Right cardiac atrium (tissue), 5 donors: ENCODE measurements around the gene ZNF862. TPM values are rescaled to one million over a fixed set of nuclear protein-coding genes. Genes with fewer than 3 reads are reported as not detected.

ENCODE experiments used
- ATAC-seq, 2 donors: fragments of 200-7000 bp; cut with Tn5 transposase; one replicate each; pipeline versions ENCODE4 v1.8.0 to v1.9.1; 2020; ENCODE audit warnings: moderate library complexity in 2 of 2, mild to moderate bottlenecking in 1 of 2
- DNase-seq, 3 donors: peaks; one replicate each; pipeline ENCODE4 v3.0.0-alpha.2; 2020
- H3K27ac ChIP-seq: one replicate; pipeline ENCODE4 v1.5.1; 2013; ENCODE audit warnings: mild to moderate bottlenecking, low read length, control low read depth, moderate library complexity
- H3K27me3 ChIP-seq: one replicate; pipeline ENCODE4 v1.6.1; 2013; ENCODE audit not compliant: control insufficient read depth, insufficient read depth
- H3K4me1 ChIP-seq: one replicate; pipeline ENCODE4 v1.6.1; 2013; ENCODE audit warnings: low read length; ENCODE audit not compliant: control insufficient read depth, insufficient read depth
- H3K4me3 ChIP-seq: one replicate; pipeline ENCODE4 v1.5.1; 2013; ENCODE audit warnings: low read length, control low read depth
- H3K9me3 ChIP-seq: one replicate; pipeline ENCODE4 v1.6.1; 2013; ENCODE audit warnings: low read length; ENCODE audit not compliant: control insufficient read depth
- WGBS: extraction: QIAGEN DNeasy Blood & Tissue Kit; methylation state at CpG from one replicate; pipeline ENCODE4 v1.1.7; 2013; 5-methylcytosine and 5-hydroxymethylcytosine counted together
- intact Hi-C, 4 donors: fragments of 100-400 bp; cut with DNase I; formaldehyde crosslinking; loops; one replicate each; pipeline versions ENCODE4 v1.11.0 to v1.14.0; 2022 to 2023
- polyA plus RNA-seq: library from polyadenylated mRNA; stranded (reverse); fragments of 200-250 nt; gene quantifications from one replicate; pipeline ENCODE4 v1.2.3, GENCODE V29; 2013
- total RNA-seq, 4 donors: library from RNA; stranded (reverse); fragmentation: NEBNext Ultra II Directional; extraction: Animal tissue kit (Norgen Biotek cat#: 25700); gene quantifications; one replicate each; pipeline ENCODE4 v1.2.1, GENCODE V29; 2021
- donor health status: healthy with polysubstance abuse.
- donor health status: DM: no; HTN: yes; CAD: no.
- donor health status: DM: no; HTN: no; CAD: no.
- donor health status: DM: no; HTN: yes; CAD: no; lungs with severe emphysema.
- donor health status: DM: yes; HTN: yes; CAD: no.

The ZNF862 gene
- total and polyA plus RNA-seq, 5 donors: 7.8 to 15.9 (median 13.5) TPM

DNA sequence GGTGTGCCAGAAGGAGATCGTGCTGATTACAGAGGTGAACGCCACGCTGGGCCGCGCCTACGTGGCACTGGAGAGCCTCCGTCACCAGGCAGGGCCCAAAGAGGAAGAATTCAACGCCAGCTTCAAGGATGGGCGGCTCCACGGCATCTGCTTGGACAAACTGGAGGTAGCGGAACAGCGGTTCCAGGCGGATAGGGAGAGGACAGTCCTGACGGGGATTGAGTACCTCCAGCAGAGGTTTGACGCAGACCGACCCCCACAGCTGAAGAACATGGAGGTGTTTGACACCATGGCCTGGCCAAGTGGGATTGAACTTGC is 23.5 kb downstream of the ZNF862 start:
- Histone ChIP-seq H3K4me3 (no peak overlapping the region), H3K9me3 (no peaks in the 10 kb centered on the region), H3K27me3 (no peaks in the 10 kb centered on the region), H3K4me1 (no peaks in the 10 kb centered on the region), H3K27ac (no peak overlapping the region)
- ATAC-seq: no peak
- intact Hi-C loops: no loop called here
- 94% methylated on average over 16 of the region's 16 CpGs for WGBS
- DNase-seq: peak in 1 of 3 donors; percentile 46

DNA sequence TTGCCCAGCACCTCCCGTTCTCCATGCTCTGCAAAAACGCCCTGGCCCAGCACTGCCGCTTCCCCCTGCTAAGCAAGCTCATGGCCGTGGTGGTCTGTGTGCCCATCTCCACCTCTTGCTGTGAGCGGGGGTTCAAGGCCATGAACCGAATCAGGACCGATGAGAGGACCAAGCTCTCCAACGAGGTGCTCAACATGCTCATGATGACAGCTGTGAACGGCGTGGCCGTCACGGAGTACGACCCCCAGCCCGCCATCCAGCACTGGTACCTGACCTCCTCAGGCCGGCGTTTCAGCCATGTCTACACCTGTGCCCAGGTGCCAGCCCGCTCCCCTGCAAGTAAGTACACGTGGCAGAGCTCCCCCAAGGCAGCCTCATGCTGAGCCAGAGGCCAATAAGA is 24.0 kb downstream of the ZNF862 start:
- Histone ChIP-seq H3K27me3 (no peaks in the 10 kb centered on the region), H3K4me1 (no peaks in the 10 kb centered on the region), H3K27ac (no peak overlapping the region), H3K9me3 (no peaks in the 10 kb centered on the region), H3K4me3 (no peak overlapping the region)
- intact Hi-C loops: no loop called here
- ATAC-seq: no peak
- DNase-seq: peak in 1 of 3 donors; percentile 50
- 94% methylated on average over 18 of the region's 18 CpGs for WGBS

- no peak overlapping the region for H3K27ac ChIP-seq
- WGBS: 91% methylated on average over 4 of the region's 4 CpGs
- no peak overlapping the region for H3K4me3 ChIP-seq
- intact Hi-C loops: no loop called here
- no peaks in the 10 kb centered on the region for H3K27me3 ChIP-seq
- no peak for ATAC-seq
- H3K4me1 ChIP-seq: peaks cover 1% of the 10 kb centered on the region
- H3K9me3 ChIP-seq: no peaks in the 10 kb centered on the region
- peak in 1 of 3 donors; percentile 6 for DNase-seq
These were observed 25.3 kb downstream of the ZNF862 start for GRCh38 chr7:149863500-149863899.

GRCh38 chr7:149864023-149864422 is 25.8 kb downstream of the ZNF862 start:
- H3K27ac ChIP-seq: no peak overlapping the region
- no peaks in the 10 kb centered on the region for H3K27me3 ChIP-seq
- 93% methylated on average over 8 of the region's 8 CpGs for WGBS
- H3K4me1 ChIP-seq: peaks cover 3% of the 10 kb centered on the region
- ATAC-seq: no peak
- intact Hi-C loops: no loop called here
- peak in 1 of 3 donors; percentile 23 for DNase-seq
- H3K9me3 ChIP-seq: no peaks in the 10 kb centered on the region
- H3K4me3 ChIP-seq: no peak overlapping the region

- Histone ChIP-seq H3K27ac (no peak overlapping the region), H3K9me3 (no peaks in the 10 kb centered on the region), H3K4me1 (peaks cover 3% of the 10 kb centered on the region), H3K4me3 (no peak overlapping the region), H3K27me3 (no peaks in the 10 kb centered on the region)
- ATAC-seq: no peak
- intact Hi-C loops: no loop called here
- DNase-seq: peak in 1 of 3 donors; percentile 23
- WGBS: 96% methylated on average over 12 of the region's 12 CpGs
These were observed 26.6 kb downstream of the ZNF862 start for GRCh38 chr7:149864751-149865150.

GRCh38 chr7:149865437-149865836 is 27.3 kb downstream of the ZNF862 start:
- DNase-seq (peak in 1 of 3 donors; percentile 59), ATAC-seq (peak in 1 of 2 donors; percentile 46)
- H3K27ac ChIP-seq: no peak overlapping the region
- 66% methylated on average over 7 of the region's 7 CpGs for WGBS
- no peaks in the 10 kb centered on the region for H3K9me3 ChIP-seq
- intact Hi-C loops: no loop called here
- H3K4me1 ChIP-seq: peaks cover 3% of the 10 kb centered on the region
- no peaks in the 10 kb centered on the region for H3K27me3 ChIP-seq
- H3K4me3 ChIP-seq: no peak overlapping the region

DNA sequence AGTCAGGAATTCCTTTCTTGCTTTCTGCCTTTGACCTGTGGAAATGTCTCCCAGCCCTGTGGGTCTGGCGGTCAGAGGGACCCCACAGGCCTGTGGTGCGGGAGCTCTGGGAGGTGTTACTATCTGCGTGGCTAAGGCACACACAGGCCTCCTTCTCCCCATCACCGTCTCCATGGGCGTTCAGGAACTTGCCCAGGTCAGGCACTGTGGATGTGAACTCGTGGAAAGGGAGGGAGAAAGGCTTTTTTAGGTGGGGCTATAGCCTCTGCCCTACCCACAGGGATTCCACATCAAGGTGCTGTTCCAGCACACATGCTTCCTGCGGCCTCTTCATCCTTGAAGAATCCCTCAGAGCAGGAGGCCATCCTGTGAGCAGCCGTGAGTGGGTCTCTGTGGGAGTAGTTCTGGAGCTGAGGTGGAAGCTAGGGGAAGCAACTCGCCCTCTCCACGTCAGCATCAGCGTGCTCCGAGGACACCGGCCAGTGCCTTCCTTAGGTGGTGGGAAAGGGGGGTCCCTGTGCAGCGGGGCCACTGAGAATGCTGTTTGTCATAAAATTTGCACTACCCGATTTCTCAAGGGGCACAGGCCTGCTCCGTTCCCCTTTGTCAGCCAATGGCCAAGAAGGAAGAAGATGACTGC is 28.1 kb downstream of the ZNF862 start:
- DNase-seq (peak in 1 of 3 donors; percentile 34), ATAC-seq (no peak)
- Histone ChIP-seq H3K27me3 (no peaks in the 10 kb centered on the region), H3K27ac (no peak overlapping the region), H3K4me1 (peaks cover 3% of the 10 kb centered on the region), H3K4me3 (no peak overlapping the region), H3K9me3 (no peaks in the 10 kb centered on the region)
- intact Hi-C loops: no loop called here
- 80% methylated on average over 16 of the region's 16 CpGs for WGBS

- Histone ChIP-seq H3K27ac (no peak overlapping the region), H3K9me3 (no peaks in the 10 kb centered on the region), H3K4me1 (peaks cover 3% of the 10 kb centered on the region), H3K27me3 (no peaks in the 10 kb centered on the region), H3K4me3 (no peak overlapping the region)
- WGBS: 34% methylated on average over 11 of the region's 11 CpGs
- intact Hi-C loops: no loop called here
- DNase-seq (peak; percentile 75 to 90 (median 88)), ATAC-seq (peak; percentile 45 to 62)
These were observed 28.7 kb downstream of the ZNF862 start for GRCh38 chr7:149866779-149867447.

DNA sequence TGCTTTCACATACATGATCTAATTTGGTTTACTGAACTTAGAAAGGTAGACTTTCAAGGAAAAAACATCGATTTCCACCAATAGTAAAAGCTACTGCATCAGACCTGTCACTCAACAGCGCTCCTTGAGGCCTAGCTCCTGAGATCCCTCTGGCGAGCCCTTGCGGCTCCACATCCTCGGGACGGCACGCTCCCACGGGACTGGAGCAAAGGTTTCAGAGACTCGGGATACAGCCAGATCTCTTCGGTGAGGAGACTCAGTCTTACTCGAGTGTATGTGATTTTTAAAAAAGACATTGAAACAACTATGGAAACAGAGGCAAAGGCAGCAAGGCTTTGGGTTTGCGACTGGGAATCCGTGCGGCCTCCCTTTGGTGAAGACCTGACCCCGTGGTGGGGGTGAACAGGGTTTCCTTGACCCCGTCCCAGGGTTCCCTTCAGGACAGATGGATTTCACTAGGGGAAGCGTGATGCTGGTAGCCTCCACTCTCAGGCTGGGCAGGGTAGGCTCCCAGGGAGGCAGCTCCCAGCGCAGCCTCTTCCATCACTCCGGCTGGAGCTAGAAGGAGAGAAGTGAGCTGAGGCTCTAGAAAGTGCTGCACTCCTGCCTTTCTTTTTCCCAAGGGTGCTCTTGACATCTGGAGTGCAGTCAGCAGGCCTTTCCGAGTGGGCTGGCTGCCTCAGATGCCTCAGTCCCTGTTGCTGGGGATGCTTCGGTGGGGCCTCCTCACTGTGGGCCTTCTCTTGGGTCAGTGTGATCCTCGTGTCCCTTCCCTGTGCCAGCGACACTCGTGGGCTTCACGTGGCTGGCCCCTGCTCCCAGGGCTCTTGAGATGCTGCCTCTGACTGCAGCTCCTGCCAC is 29.8 kb downstream of the ZNF862 start:
- H3K9me3 ChIP-seq: no peaks in the 10 kb centered on the region
- H3K4me1 ChIP-seq: peaks cover 3% of the 10 kb centered on the region
- DNase-seq (peak in 1 of 3 donors; percentile 57), ATAC-seq (no peak)
- intact Hi-C loops: no loop called here
- no peak overlapping the region for H3K27ac ChIP-seq
- H3K27me3 ChIP-seq: no peaks in the 10 kb centered on the region
- no peak overlapping the region for H3K4me3 ChIP-seq
- 76% methylated on average over 25 of the region's 25 CpGs for WGBS

DNA sequence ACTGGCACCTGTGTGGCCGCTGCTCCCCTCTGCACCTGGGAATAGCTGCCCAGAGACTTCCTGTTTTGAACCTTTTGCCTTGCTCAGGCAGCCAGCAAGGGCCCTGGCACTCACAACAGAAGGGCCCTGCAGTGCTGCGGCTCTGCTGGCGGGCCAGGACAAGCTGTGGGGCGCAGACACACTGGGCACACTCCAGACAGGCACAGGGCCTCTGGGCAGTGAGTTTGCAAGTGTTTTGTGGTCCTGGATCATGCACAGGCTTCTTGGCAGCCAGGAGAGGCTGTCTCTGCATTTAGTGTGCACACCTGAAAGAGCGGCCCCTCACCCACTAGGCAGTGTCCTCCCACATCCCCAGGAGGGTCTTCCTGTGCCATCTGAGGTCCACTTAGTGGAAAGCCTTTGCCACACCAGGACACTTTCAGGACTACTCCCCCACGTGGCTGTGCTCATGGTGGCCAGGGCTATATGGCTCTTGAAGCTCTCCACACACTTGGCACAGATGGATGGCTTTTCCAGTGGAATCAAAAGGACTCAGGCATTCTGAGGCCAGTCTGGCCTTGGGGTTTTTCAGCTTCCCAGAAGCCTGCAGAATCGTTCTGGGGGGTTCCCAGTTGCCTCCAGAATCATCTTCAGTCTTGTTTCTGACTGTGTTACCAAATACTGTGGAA is 30.6 kb downstream of the ZNF862 start:
- Histone ChIP-seq H3K27ac (no peak overlapping the region), H3K4me1 (peaks cover 3% of the 10 kb centered on the region), H3K27me3 (no peaks in the 10 kb centered on the region), H3K4me3 (no peak overlapping the region), H3K9me3 (no peaks in the 10 kb centered on the region)
- DNase-seq (peak in 1 of 3 donors; percentile 29), ATAC-seq (no peak)
- intact Hi-C loops: no loop called here
- WGBS: 77% methylated on average over 7 of the region's 7 CpGs

- intact Hi-C loops: no loop called here
- DNase-seq (peak in 2 of 3 donors; percentile 49 to 78), ATAC-seq (no peak)
- no peaks in the 10 kb centered on the region for H3K27me3 ChIP-seq
- peaks cover 3% of the 10 kb centered on the region for H3K4me1 ChIP-seq
- no peak overlapping the region for H3K27ac ChIP-seq
- 69% methylated on average over 5 of the region's 5 CpGs for WGBS
- H3K9me3 ChIP-seq: no peaks in the 10 kb centered on the region
- H3K4me3 ChIP-seq: no peak overlapping the region
These were observed 31.1 kb downstream of the ZNF862 start for GRCh38 chr7:149869291-149869650.
